ENCODE results near the gene RAB5IF. TPM values are rescaled to one million over a fixed set of nuclear protein-coding genes. Genes with fewer than 3 reads are reported as not detected.

Gene RAB5IF
- total and polyA plus RNA-seq, 2 of the 13 experiments (the other 11 are each of a cell fraction or from before 2014, with no cell fraction given), result 261 to 305 TPM

DNA sequence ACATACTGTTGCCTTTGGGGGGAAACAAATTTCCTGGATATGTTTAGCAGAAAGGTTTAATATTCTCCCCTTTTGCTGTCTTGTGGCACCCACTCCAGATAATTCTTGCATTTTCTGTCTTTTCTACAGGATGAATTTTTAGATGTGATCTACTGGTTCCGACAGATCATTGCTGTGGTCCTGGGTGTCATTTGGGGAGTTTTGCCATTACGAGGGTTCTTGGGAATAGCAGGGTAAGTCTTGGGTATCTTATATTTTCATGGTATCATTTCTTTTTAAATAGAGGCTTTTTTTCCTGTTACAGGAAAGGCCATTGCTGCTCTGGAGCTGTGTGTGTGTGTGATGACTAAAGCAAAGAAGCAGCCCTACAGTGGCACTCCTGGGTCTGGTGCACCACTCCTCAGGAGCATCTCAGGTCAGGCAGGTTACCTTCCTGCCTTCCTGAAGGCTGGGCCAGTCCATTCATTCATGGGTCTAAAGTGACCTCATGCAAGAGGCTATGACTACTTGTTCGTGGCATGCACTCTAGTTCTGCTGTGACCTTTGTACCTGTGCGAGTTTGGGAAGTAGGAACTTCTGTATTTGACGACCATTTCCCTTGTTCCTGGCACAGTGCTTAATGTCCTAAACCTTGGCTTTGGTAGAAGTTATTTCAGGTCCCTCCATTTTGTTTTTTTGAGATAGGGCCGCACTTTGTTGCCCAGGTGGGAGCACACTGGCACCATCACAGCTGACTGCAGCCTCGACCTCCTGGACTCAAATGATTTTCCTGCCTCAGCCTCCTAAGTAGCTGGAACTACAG lies 2.2 kb downstream of the RAB5IF start (continued):
- TF ChIP-seq SOX6 (IDR thresholded peaks at IDR 0.05), result no peak
- peak; percentile 44; the same call in 1 of the 2 replicates for TF ChIP-seq SOX6 (CRISPR knock-in tag; IDR thresholded peaks at IDR 0.05)
- TF ChIP-seq ZNF101 (CRISPR knock-in tag; IDR thresholded peaks at IDR 0.05; ENCODE audit: borderline replicate concordance, low read depth), result no peak
- no peak for TF ChIP-seq ZNF83 (CRISPR knock-in tag; IDR thresholded peaks at IDR 0.05; ENCODE audit: borderline replicate concordance)
- no peak for TF ChIP-seq ZBTB8A (CRISPR knock-in tag; IDR thresholded peaks at IDR 0.05; ENCODE audit: borderline replicate concordance, low read depth)
- peak; percentile 75 for TF ChIP-seq POLR2G (IDR thresholded peaks at IDR 0.05; ENCODE audit: low read depth, low read length)
- no peak for TF ChIP-seq ZNF883 (CRISPR knock-in tag; IDR thresholded peaks at IDR 0.05; ENCODE audit: not compliant biosample characterization)
- TF ChIP-seq, protein P1, sequence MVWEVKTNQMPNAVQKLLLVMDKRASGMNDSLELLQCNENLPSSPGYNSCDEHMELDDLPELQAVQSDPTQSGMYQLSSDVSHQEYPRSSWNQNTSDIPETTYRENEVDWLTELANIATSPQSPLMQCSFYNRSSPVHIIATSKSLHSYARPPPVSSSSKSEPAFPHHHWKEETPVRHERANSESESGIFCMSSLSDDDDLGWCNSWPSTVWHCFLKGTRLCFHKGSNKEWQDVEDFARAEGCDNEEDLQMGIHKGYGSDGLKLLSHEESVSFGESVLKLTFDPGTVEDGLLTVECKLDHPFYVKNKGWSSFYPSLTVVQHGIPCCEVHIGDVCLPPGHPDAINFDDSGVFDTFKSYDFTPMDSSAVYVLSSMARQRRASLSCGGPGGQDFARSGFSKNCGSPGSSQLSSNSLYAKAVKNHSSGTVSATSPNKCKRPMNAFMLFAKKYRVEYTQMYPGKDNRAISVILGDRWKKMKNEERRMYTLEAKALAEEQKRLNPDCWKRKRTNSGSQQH (CRISPR knock-in tag; IDR thresholded peaks at IDR 0.05; ENCODE audit: low read depth), result peak; percentile 99
- no peak for TF ChIP-seq ZNF672 (CRISPR knock-in tag; IDR thresholded peaks at IDR 0.05)
- TF ChIP-seq CBX5 (CRISPR knock-in tag; IDR thresholded peaks at IDR 0.05; ENCODE audit: borderline replicate concordance), result peak; percentile 78
- TF ChIP-seq SMAD9 (CRISPR knock-in tag; IDR thresholded peaks at IDR 0.05), result no peak
- TF ChIP-seq ZSCAN12 (CRISPR knock-in tag; IDR thresholded peaks at IDR 0.05), result no peak
- TF ChIP-seq, protein P2, sequence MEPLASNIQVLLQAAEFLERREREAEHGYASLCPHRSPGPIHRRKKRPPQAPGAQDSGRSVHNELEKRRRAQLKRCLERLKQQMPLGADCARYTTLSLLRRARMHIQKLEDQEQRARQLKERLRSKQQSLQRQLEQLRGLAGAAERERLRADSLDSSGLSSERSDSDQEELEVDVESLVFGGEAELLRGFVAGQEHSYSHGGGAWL (CRISPR knock-in tag; IDR thresholded peaks at IDR 0.05), result 0 out of 2 replicates have a peak, but pooled peaks have one; percentile 38
- TF ChIP-seq ZNF180 (CRISPR knock-in tag; IDR thresholded peaks at IDR 0.05; ENCODE audit: borderline replicate concordance, low read depth), result no peak
- no peak for TF ChIP-seq MEF2D (CRISPR knock-in tag; IDR thresholded peaks at IDR 0.05)
- TF ChIP-seq ZNF264 (CRISPR knock-in tag; IDR thresholded peaks at IDR 0.05), result no peak
- no peak for TF ChIP-seq FOXO1 (CRISPR knock-in tag; IDR thresholded peaks at IDR 0.05)
- peak; percentile 81 for TF ChIP-seq CREB1 (IDR thresholded peaks at IDR 0.05)
- TF ChIP-seq CREB1 (CRISPR knock-in tag; IDR thresholded peaks at IDR 0.05), result peak; percentile 64
- TF ChIP-seq KLF15 (CRISPR knock-in tag; IDR thresholded peaks at IDR 0.05; ENCODE audit: borderline replicate concordance), result no peak
- peak; percentile 91 for TF ChIP-seq ZNF460 (CRISPR knock-in tag; IDR thresholded peaks at IDR 0.05; ENCODE audit: borderline replicate concordance)
- TF ChIP-seq ZKSCAN8 (CRISPR knock-in tag; IDR thresholded peaks at IDR 0.05; ENCODE audit: borderline replicate concordance), result no peak; the same call in 1 of the 2 replicates
- TF ChIP-seq ZFX (CRISPR knock-in tag; IDR thresholded peaks at IDR 0.05; ENCODE audit: low read depth), result 0 out of 2 replicates have a peak, but pooled peaks have one; percentile 36

All from HepG2 (cell line).